IMR-90 (cell line): ENCODE results near the gene TRAF1. TPM values are rescaled to one million over a fixed set of nuclear protein-coding genes. Genes with fewer than 3 reads are reported as not detected.

Experiments used
- ATAC-seq: fragments of 200-7000 bp; cut with Tn5 transposase; 2 replicates; pipeline ENCODE4 v1.9.1; 2020; ENCODE audit warnings: low read depth, mild to moderate bottlenecking, moderate library complexity
- BruUV-seq: library from RNA; stranded (reverse); fragments of 400-500 nt; replicated peaks from 2 replicates; lab custom pipeline; 2021; lab: Mats Ljungman, UMichigan
- CTCF ChIA-PET: fragments of 300-600 bp; formaldehyde crosslinking; extraction: SDS; loops from one replicate; lab custom pipeline; 2021; ENCODE audit warnings: antibody characterized with exemption; lab: Yijun Ruan, JAX
- POLR2A ChIA-PET: fragments of 300-600 bp; sonication (Branson Sonifier 250); formaldehyde crosslinking; loops from one replicate; lab custom pipeline; 2022; ENCODE audit warnings: antibody characterized with exemption; ENCODE audit not compliant: unreplicated experiment; lab: Charles Lee
- DNase-seq: peaks from one replicate; pipeline ENCODE4 v3.0.0; 2013
- H2AFZ ChIP-seq: replicated peaks from 2 replicates; pipeline ENCODE3; 2013; ENCODE audit warnings: low read length, mild to moderate bottlenecking; ENCODE audit not compliant: poor library complexity
- H2AK5ac ChIP-seq: 2 replicates; pipeline ENCODE4 v1.6.1; 2013; ENCODE audit warnings: low read depth, low read length, inconsistent platforms
- H2AK9ac ChIP-seq: replicated peaks from 2 replicates; pipeline ENCODE3; 2013; ENCODE audit warnings: mild to moderate bottlenecking, low read depth, low read length, moderate library complexity; ENCODE audit not compliant: poor library complexity
- H2BK120ac ChIP-seq: 2 replicates; pipeline ENCODE4 v1.6.1; 2013; ENCODE audit warnings: low read depth, low read length, inconsistent platforms
- H2BK15ac ChIP-seq: 3 replicates; pipeline ENCODE4 v1.6.1; 2013; ENCODE audit warnings: low read depth, low read length, inconsistent platforms
- H2BK20ac ChIP-seq: 2 replicates; pipeline ENCODE4 v1.6.1; 2013; ENCODE audit warnings: low read depth, mild to moderate bottlenecking, inconsistent platforms, low read length, moderate library complexity
- H2BK5ac ChIP-seq: 2 replicates; pipeline ENCODE4 v1.6.1; 2013; ENCODE audit warnings: mild to moderate bottlenecking, low read depth, low read length, inconsistent platforms; ENCODE audit not compliant: poor library complexity, severe bottlenecking
- H3K14ac ChIP-seq: replicated peaks from 2 replicates; pipeline ENCODE4 v1.6.1; 2013; ENCODE audit warnings: low read depth, low read length, inconsistent platforms
- H3K18ac ChIP-seq: 2 replicates; pipeline ENCODE4 v1.6.1; 2013; ENCODE audit warnings: low read depth, low read length, control low read depth
- H3K23ac ChIP-seq: 2 replicates; pipeline ENCODE4 v1.6.1; 2013; ENCODE audit warnings: low read depth, low read length, inconsistent platforms
- H3K27ac ChIP-seq: 2 replicates; pipeline ENCODE4 v1.5.1; 2013; ENCODE audit warnings: mild to moderate bottlenecking, control low read depth, low read length; ENCODE audit not compliant: insufficient read depth
- H3K27me3 ChIP-seq: 2 replicates; pipeline ENCODE4 v1.6.1; 2013; ENCODE audit warnings: low read length; ENCODE audit not compliant: control insufficient read depth, insufficient read depth
- H3K36me3 ChIP-seq: 2 replicates; pipeline ENCODE4 v1.6.1; 2013; ENCODE audit warnings: low read length, mixed read lengths; ENCODE audit not compliant: control insufficient read depth, insufficient read depth
- H3K4ac ChIP-seq: 2 replicates; pipeline ENCODE4 v1.6.1; 2013; ENCODE audit warnings: low read depth, low read length, inconsistent platforms
- H3K4me1 ChIP-seq: 2 replicates; pipeline ENCODE4 v1.6.1; 2013; ENCODE audit warnings: low read length, mixed read lengths; ENCODE audit not compliant: control insufficient read depth, insufficient read depth
- H3K4me2 ChIP-seq: 2 replicates; pipeline ENCODE4 v1.6.1; 2013; ENCODE audit warnings: low read depth, mild to moderate bottlenecking, control low read depth, low read length, moderate library complexity
- H3K4me3 ChIP-seq: 2 replicates; pipeline ENCODE4 v1.5.1; 2013; ENCODE audit warnings: low read depth, mild to moderate bottlenecking, control low read depth, low read length, moderate library complexity; ENCODE audit not compliant: insufficient read depth
- H3K56ac ChIP-seq: 2 replicates; pipeline ENCODE4 v1.6.1; 2013; ENCODE audit warnings: low read length, inconsistent platforms; ENCODE audit not compliant: insufficient read depth; ENCODE audit errors: extremely low read depth
- H3K79me1 ChIP-seq, 2 experiments: 2 replicates each; pipeline ENCODE4 v1.6.1; 2013; ENCODE audit warnings: low read length in 2 of 2, inconsistent platforms in 1 of 2, low read depth in 1 of 2
- H3K9ac ChIP-seq: 2 replicates; pipeline ENCODE4 v1.6.1; 2013; ENCODE audit warnings: low read depth, low read length, control low read depth
- H3K9me1 ChIP-seq: 2 replicates; pipeline ENCODE4 v1.6.1; 2013; ENCODE audit warnings: low read length, inconsistent platforms; ENCODE audit not compliant: insufficient read depth
- H3K9me3 ChIP-seq: 2 replicates; pipeline ENCODE4 v1.6.1; 2013; ENCODE audit warnings: low read length; ENCODE audit not compliant: control insufficient read depth, insufficient read depth
- H4K20me1 ChIP-seq: 2 replicates; pipeline ENCODE4 v1.6.1; 2013; ENCODE audit warnings: low read length, inconsistent platforms; ENCODE audit not compliant: insufficient read depth
- H4K5ac ChIP-seq: 2 replicates; pipeline ENCODE4 v1.6.1; 2013; ENCODE audit warnings: mild to moderate bottlenecking, low read depth, low read length, control low read depth
- H4K8ac ChIP-seq, 2 experiments: 2 replicates each; pipeline ENCODE4 v1.6.1; 2013; ENCODE audit warnings: low read depth in 2 of 2, low read length in 2 of 2, control low read depth in 1 of 2, inconsistent platforms in 1 of 2
- H4K91ac ChIP-seq: 2 replicates; pipeline ENCODE4 v1.6.1; 2013; ENCODE audit warnings: low read depth, low read length, inconsistent platforms; ENCODE audit not compliant: insufficient read depth
- BHLHE40 ChIP-seq: fragments of 150-350 bp; IDR thresholded peaks from 2 replicates; pipeline ENCODE4 v1.6.1; 2016; ENCODE audit warnings: mild to moderate bottlenecking, low read depth, low read length
- CEBPB ChIP-seq: IDR thresholded peaks from 2 replicates; pipeline ENCODE4 v1.6.1; 2012; ENCODE audit warnings: low read depth, low read length, improper control_type of control experiment
- CHD1 ChIP-seq: IDR thresholded peaks from 2 replicates; pipeline ENCODE4 v1.6.1; 2012; ENCODE audit warnings: low read depth, low read length, improper control_type of control experiment
- CTCF ChIP-seq: conservative IDR thresholded peaks from 2 replicates; pipeline ENCODE4 v1.5.1; 2012; ENCODE audit warnings: mild to moderate bottlenecking, low read depth, low read length, improper control_type of control experiment
- ELK1 ChIP-seq: fragments of 150-350 bp; IDR thresholded peaks from 2 replicates; pipeline ENCODE4 v1.6.1; 2016; ENCODE audit warnings: low read depth, mild to moderate bottlenecking, low read length, moderate library complexity, borderline replicate concordance
- FOS ChIP-seq: fragments of 150-350 bp; IDR thresholded peaks from 2 replicates; pipeline ENCODE4 v1.6.1; 2016; ENCODE audit warnings: low read depth, low read length
- MAFK ChIP-seq: IDR thresholded peaks from 2 replicates; pipeline ENCODE4 v1.6.1; 2012; ENCODE audit warnings: low read depth, low read length, improper control_type of control experiment
- MAZ ChIP-seq: IDR thresholded peaks from 2 replicates; pipeline ENCODE4 v1.6.1; 2012; ENCODE audit warnings: low read depth, mild to moderate bottlenecking, low read length, improper control_type of control experiment, moderate library complexity, borderline replicate concordance
- MXI1 ChIP-seq: IDR thresholded peaks from 2 replicates; pipeline ENCODE4 v1.6.1; 2012; ENCODE audit warnings: low read depth, mild to moderate bottlenecking, low read length, moderate library complexity, borderline replicate concordance
- NFE2L2 ChIP-seq: fragments of 150-350 bp; IDR thresholded peaks from 2 replicates; pipeline ENCODE4 v1.6.1; 2016; ENCODE audit warnings: low read depth, mild to moderate bottlenecking, low read length
- POLR2A ChIP-seq: IDR thresholded peaks from 2 replicates; pipeline ENCODE4 v1.6.1; 2012; ENCODE audit warnings: mild to moderate bottlenecking, low read depth, low read length
- RAD21 ChIP-seq: IDR thresholded peaks from 2 replicates; pipeline ENCODE4 v1.6.1; 2012; ENCODE audit warnings: low read length, improper control_type of control experiment
- RCOR1 ChIP-seq: IDR thresholded peaks from 2 replicates; pipeline ENCODE4 v1.6.1; 2012; ENCODE audit warnings: mild to moderate bottlenecking, low read length, improper control_type of control experiment; ENCODE audit not compliant: insufficient replicate concordance
- SMC3 ChIP-seq: fragments of 150-350 bp; IDR thresholded peaks from 2 replicates; pipeline ENCODE4 v1.6.1; 2016; ENCODE audit warnings: low read depth, mild to moderate bottlenecking, antibody characterized with exemption, low read length, moderate library complexity
- USF2 ChIP-seq: fragments of 150-350 bp; IDR thresholded peaks from 2 replicates; pipeline ENCODE4 v1.6.1; 2017; ENCODE audit warnings: mild to moderate bottlenecking, antibody characterized with exemption, low read length, low read depth
- WGBS, 2 experiments: methylation state at CpG; one replicate each; pipeline versions ENCODE4 v1.1.5 to v1.1.7; 2013; ENCODE audit warnings: missing lambda C conversion rate in 2 of 2; ENCODE audit not compliant: insufficient read length in 1 of 2; ENCODE audit errors: extremely low coverage in 2 of 2; 5-methylcytosine and 5-hydroxymethylcytosine counted together
- dilution Hi-C: fragments of 300-500 bp; cut with HindIII; formaldehyde crosslinking; loops from one replicate; pipeline ENCODE4 v1.14.3; 2018; ENCODE audit warnings: low sequenced_read_pairs; ENCODE audit not compliant: unreplicated experiment
- in situ Hi-C: fragments of 300-500 bp; cut with MboI; formaldehyde crosslinking; loops from 3 replicates; pipeline ENCODE4 v1.14.3; 2019; ENCODE audit warnings: low sequenced_read_pairs, inconsistent platforms, mixed read lengths
- intact Hi-C: fragments of 100-400 bp; cut with micrococcal nuclease; formaldehyde crosslinking; loops from 2 replicates; pipeline ENCODE4 v1.10.0; 2022
- polyA plus RNA-seq, 3 experiments: library from polyadenylated mRNA; depleted of rRNA; stranded (reverse); fragments of >200 nt; gene quantifications; 2 replicates each; pipeline ENCODE4 v1.2.3, GENCODE V29; 2012; ENCODE audit warnings: low replicate concordance in 1 of 3
- total RNA-seq: library from RNA; depleted of rRNA; stranded (reverse); fragments of >200 nt; gene quantifications from 2 replicates; pipeline ENCODE4 v1.2.3, GENCODE V29; 2012

The TRAF1 gene
- total and polyA plus RNA-seq, 2 of the 4 experiments (the other 2 are of a cell fraction): 3.9 to 4.1 TPM

- H3K18ac ChIP-seq: no peak overlapping the region
- no peak overlapping the region for H2AFZ ChIP-seq
- dilution Hi-C loops: no loop called here
- no peak overlapping the region for H3K56ac ChIP-seq
- no peak overlapping the region for H3K27ac ChIP-seq
- no peak overlapping the region for H3K4me3 ChIP-seq
- H2BK5ac ChIP-seq: no peak overlapping the region
- H3K4me1 ChIP-seq: peaks cover 16% of the 10 kb centered on the region
- in situ Hi-C loops: no loop called here
- H3K4ac ChIP-seq: no peak overlapping the region
- no peaks in the 10 kb centered on the region for H4K20me1 ChIP-seq
- ChIA-PET CTCF (interaction anchor here (1.4 kb wide), 1 partner anchor 30 kb away, joined by 5 read pairs; no protein-coding TSS in a partner anchor), POLR2A (no interaction called here)
- H3K27me3 ChIP-seq: no peaks in the 10 kb centered on the region
- no CpG with 5 or more reads among the region's 5 CpGs for WGBS, 2 experiments
- no peak overlapping the region for H2BK20ac ChIP-seq
- no peak overlapping the region for H2AK5ac ChIP-seq
- DNase-seq (no peak), ATAC-seq (no peak)
- no peak overlapping the region for H4K91ac ChIP-seq
- no peak overlapping the region for H4K8ac ChIP-seq
- H3K23ac ChIP-seq: no peak overlapping the region
- no peak overlapping the region; the same call in 1 of the 2 replicates for H3K14ac ChIP-seq
- H3K4me2 ChIP-seq: no peak overlapping the region
- peaks cover 4% of the 10 kb centered on the region; the same call in 1 of the 2 replicates for H3K36me3 ChIP-seq
- no peak for TF ChIP-seq MAFK
- TF ChIP-seq RCOR1: no peak
- no peak for TF ChIP-seq CTCF
- TF ChIP-seq BHLHE40: no peak
- TF ChIP-seq USF2: no peak
- no peak for TF ChIP-seq CHD1
- no peak for TF ChIP-seq CEBPB
- no peak for TF ChIP-seq ELK1
- TF ChIP-seq MXI1: no peak
- no peak for TF ChIP-seq SMC3
- no peak for TF ChIP-seq NFE2L2
- TF ChIP-seq MAZ: no peak
- no peak for TF ChIP-seq RAD21
- no peak for TF ChIP-seq POLR2A
- TF ChIP-seq FOS: no peak
- no peak overlapping the region for H3K9ac ChIP-seq
- no peak overlapping the region for H4K5ac ChIP-seq
- no peak overlapping the region for H2BK15ac ChIP-seq
- 0 out of 2 replicates have a peak, but pooled peaks cover 2% of the 10 kb centered on the region for H3K9me3 ChIP-seq
- BruUV-seq: no TSS peak
- H3K9me1 ChIP-seq: peaks cover 14% of the 10 kb centered on the region
- H2AK9ac ChIP-seq: no peak overlapping the region
- peaks cover 0 to 17% of the 10 kb centered on the region in 2 experiments; a peak in 2 of 4 replicates for H3K79me1 ChIP-seq
- no peak overlapping the region for H2BK120ac ChIP-seq
- intact Hi-C loops: no loop called here
These were observed 10.6 kb downstream of the TRAF1 start for GRCh38 chr9:120915854-120916470.
